Thyroid gland (tissue), 4 donors: ENCODE results near the gene DENND2D.

Experiments used
- POLR2A ChIP-seq, 2 donors: fragments of 450-650 bp; IDR thresholded peaks; one replicate each; pipeline ENCODE4 v1.6.1; 2017; ENCODE audit warnings: antibody characterized with exemption in 2 of 2, mild to moderate bottlenecking in 2 of 2, moderate library complexity in 1 of 2
- TF ChIP-seq, protein P1 (sequence below), 6 experiments: fragments of 200-600 bp in 3 of 6; fragments of 450-650 bp in 3 of 6; sonication (generic) in 3 of 6; IDR thresholded peaks; one replicate each; pipeline ENCODE4 v1.5.1; 2016 to 2019; ENCODE audit warnings: antibody characterized with exemption in 6 of 6, mild to moderate bottlenecking in 2 of 6, inconsistent platforms in 1 of 6, moderate library complexity in 1 of 6

DNA sequence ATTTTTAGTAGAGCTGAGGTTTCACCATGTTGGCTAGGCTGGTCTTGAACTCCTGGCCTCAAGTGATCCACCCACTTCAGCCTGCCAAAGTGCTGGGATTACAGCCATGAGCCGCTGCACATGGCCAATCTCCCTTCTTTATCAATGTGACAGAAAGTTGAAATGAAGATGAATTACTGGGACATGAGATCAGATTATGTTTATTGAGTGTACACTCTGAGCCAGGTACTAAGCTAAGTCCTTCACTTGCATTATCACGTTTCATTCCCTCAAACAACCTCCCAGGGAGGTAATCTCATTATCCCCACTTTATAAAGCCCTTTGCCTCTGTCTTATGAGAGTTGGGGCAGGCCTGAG lies 20.8 kb upstream of the DENND2D start:
- TF ChIP-seq, protein P1, sequence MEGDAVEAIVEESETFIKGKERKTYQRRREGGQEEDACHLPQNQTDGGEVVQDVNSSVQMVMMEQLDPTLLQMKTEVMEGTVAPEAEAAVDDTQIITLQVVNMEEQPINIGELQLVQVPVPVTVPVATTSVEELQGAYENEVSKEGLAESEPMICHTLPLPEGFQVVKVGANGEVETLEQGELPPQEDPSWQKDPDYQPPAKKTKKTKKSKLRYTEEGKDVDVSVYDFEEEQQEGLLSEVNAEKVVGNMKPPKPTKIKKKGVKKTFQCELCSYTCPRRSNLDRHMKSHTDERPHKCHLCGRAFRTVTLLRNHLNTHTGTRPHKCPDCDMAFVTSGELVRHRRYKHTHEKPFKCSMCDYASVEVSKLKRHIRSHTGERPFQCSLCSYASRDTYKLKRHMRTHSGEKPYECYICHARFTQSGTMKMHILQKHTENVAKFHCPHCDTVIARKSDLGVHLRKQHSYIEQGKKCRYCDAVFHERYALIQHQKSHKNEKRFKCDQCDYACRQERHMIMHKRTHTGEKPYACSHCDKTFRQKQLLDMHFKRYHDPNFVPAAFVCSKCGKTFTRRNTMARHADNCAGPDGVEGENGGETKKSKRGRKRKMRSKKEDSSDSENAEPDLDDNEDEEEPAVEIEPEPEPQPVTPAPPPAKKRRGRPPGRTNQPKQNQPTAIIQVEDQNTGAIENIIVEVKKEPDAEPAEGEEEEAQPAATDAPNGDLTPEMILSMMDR (IDR thresholded peaks at IDR 0.05), result no peak
- TF ChIP-seq POLR2A (IDR thresholded peaks at IDR 0.05), result no peak
